Hepatocyte (in vitro differentiated cells): Measurements from ENCODE around the gene SCUBE2.

Experiments used
- CTCF ChIP-seq: fragments of 200-600 bp; sonication (generic); IDR thresholded peaks from 2 replicates; pipeline ENCODE4 v1.5.1; 2016; ENCODE audit warnings: antibody characterized with exemption, mild to moderate bottlenecking; ENCODE audit not compliant: poor library complexity
- EZH2phosphoT487 ChIP-seq: fragments of 200-600 bp; sonication (generic); IDR thresholded peaks from one replicate; pipeline ENCODE4 v1.6.1; 2018; ENCODE audit warnings: antibody characterized with exemption, mild to moderate bottlenecking, low read depth, moderate library complexity; ENCODE audit not compliant: unreplicated experiment, severe bottlenecking

- TF ChIP-seq CTCF, result no peak
- no peak for TF ChIP-seq EZH2phosphoT487
These were observed 120.0 kb downstream of the SCUBE2 start for GRCh38 chr11:8971196-8971923.
